Measurements from ENCODE around the gene LEP.

GRCh38 chr7:128240696-128241386 is at the start of gene LEP:
- TF ChIP-seq CTCF (IDR thresholded peaks at IDR 0.05) (no peak), EZH2 (IDR thresholded peaks at IDR 0.05; ENCODE audit: borderline replicate concordance, insufficient read depth, low read depth, low read length, poor library complexity, severe bottlenecking) (no peak)

Data from B cell (primary cell).